GM12878 (cell line): ENCODE measurements around the gene ASB2. TPM values are rescaled to one million over a fixed set of nuclear protein-coding genes. Genes with fewer than 3 reads are reported as not detected.

Experiments
- ATAC-seq: fragments of 200-7000 bp; cut with Tn5 transposase; 3 replicates; pipeline ENCODE4 v1.9.1; 2020; ENCODE audit warnings: mild to moderate bottlenecking, moderate library complexity
- BruUV-seq: library from RNA; stranded (reverse); fragments of 400-500 nt; replicated peaks from 2 replicates; lab custom pipeline; 2021; lab: Mats Ljungman, UMichigan
- CTCF ChIA-PET: fragments of 300-600 bp; sonication (Branson Sonifier 250); formaldehyde crosslinking; extraction: SDS; loops from one replicate; lab custom pipeline; 2021; ENCODE audit warnings: inconsistent platforms; lab: Yijun Ruan, JAX
- POLR2A ChIA-PET: fragments of 350-600 bp; formaldehyde crosslinking; extraction: SDS; loops from one replicate; lab custom pipeline; 2021; ENCODE audit warnings: inconsistent platforms; lab: Charles Lee
- RAD21 ChIA-PET: fragments of 300-600 bp; sonication (Branson Sonifier 250); formaldehyde crosslinking; loops from one replicate; lab custom pipeline; 2023; ENCODE audit warnings: antibody characterized with exemption; ENCODE audit not compliant: unreplicated experiment; lab: Charles Lee
- SMC1A ChIA-PET: fragments of 300-600 bp; sonication (Branson Sonifier 250); formaldehyde crosslinking; loops from one replicate; lab custom pipeline; 2023; ENCODE audit not compliant: unreplicated experiment, uncharacterized antibody; lab: Charles Lee
- DNase-seq: peaks from one replicate; pipeline ENCODE4 v3.0.0-alpha.2; 2011; ENCODE audit warnings: low read depth, low spot score
- FAIRE-seq: peaks from 3 replicates; lab custom pipeline; 2011; peaks lifted over from hg19 to GRCh38; lab: Jason Lieb, UNC
- H2AFZ ChIP-seq: 2 replicates; pipeline ENCODE4 v1.6.0; 2011; ENCODE audit warnings: low read depth, low read length, control low read depth; ENCODE audit not compliant: control insufficient read depth
- H3K27ac ChIP-seq: 2 replicates; pipeline ENCODE4 v1.5.1; 2011; ENCODE audit warnings: control low read depth; ENCODE audit not compliant: control insufficient read depth, insufficient read depth
- H3K27me3 ChIP-seq, 2 experiments: replicated peaks in 1 of 2; 2 replicates each; pipeline versions ENCODE4 v1.6.0 to v1.6.1; 2011; ENCODE audit warnings: low read length in 1 of 2; ENCODE audit not compliant: control insufficient read depth in 2 of 2, insufficient read depth in 2 of 2
- H3K36me3 ChIP-seq, 2 experiments: 2 replicates each; pipeline ENCODE4 v1.5.1; 2011; ENCODE audit warnings: low read length in 1 of 2; ENCODE audit not compliant: control insufficient read depth in 2 of 2, insufficient read depth in 2 of 2
- H3K4me1 ChIP-seq: 2 replicates; pipeline ENCODE4 v1.6.1; 2011; ENCODE audit warnings: mild to moderate bottlenecking, low read length, moderate library complexity, mixed read lengths; ENCODE audit not compliant: control insufficient read depth, insufficient read depth
- H3K4me2 ChIP-seq: 2 replicates; pipeline ENCODE4 v1.6.0; 2011; ENCODE audit warnings: control low read depth; ENCODE audit not compliant: control insufficient read depth, insufficient read depth
- H3K4me3 ChIP-seq: fragments of 200-600 bp; sonication (generic); 2 replicates; pipeline ENCODE4 v1.5.1; 2016
- H3K79me2 ChIP-seq: 2 replicates; pipeline ENCODE4 v1.6.0; 2011; ENCODE audit warnings: low read length; ENCODE audit not compliant: control insufficient read depth, insufficient read depth
- H3K9ac ChIP-seq: 2 replicates; pipeline ENCODE4 v1.8.0; 2011; ENCODE audit warnings: low read length, control low read depth, mixed read lengths; ENCODE audit not compliant: control insufficient read depth, insufficient read depth
- H3K9me3 ChIP-seq: replicated peaks from 3 replicates; pipeline ENCODE4 v1.5.1; 2011; ENCODE audit warnings: mild to moderate bottlenecking, low read length; ENCODE audit not compliant: control insufficient read depth, insufficient read depth
- H4K20me1 ChIP-seq: 2 replicates; pipeline ENCODE4 v1.6.0; 2011; ENCODE audit not compliant: control insufficient read depth, insufficient read depth
- ATF3 ChIP-seq: IDR thresholded peaks from 2 replicates; pipeline ENCODE4 v1.6.1; 2011; ENCODE audit warnings: low read depth, mild to moderate bottlenecking, low read length, moderate library complexity, borderline replicate concordance; ENCODE audit errors: extremely low read depth
- ETV6 ChIP-seq, 2 experiments: fragments of 450-650 bp in 1 of 2; IDR thresholded peaks in 1 of 2; conservative IDR thresholded peaks in 1 of 2; 2 replicates each; pipeline ENCODE4 v1.6.1; 2014; ENCODE audit warnings: antibody characterized with exemption in 1 of 2, borderline replicate concordance in 1 of 2, low read depth in 1 of 2, mild to moderate bottlenecking in 1 of 2, moderate library complexity in 1 of 2
- RFX5 ChIP-seq: IDR thresholded peaks from 2 replicates; pipeline ENCODE4 v1.6.1; 2011; ENCODE audit warnings: low read depth, low read length, improper control_type of control experiment
- ZNF24 ChIP-seq: fragments of 450-650 bp; IDR thresholded peaks from 2 replicates; pipeline ENCODE4 v1.6.1; 2017; ENCODE audit warnings: antibody characterized with exemption, mild to moderate bottlenecking
- WGBS: methylation state at CpG from one replicate; pipeline ENCODE4 v1.1.6; 2016; ENCODE audit warnings: low lambda C conversion rate; ENCODE audit not compliant: insufficient replicate concordance, insufficient coverage; ENCODE audit errors: missing lambda C conversion rate; 5-methylcytosine and 5-hydroxymethylcytosine counted together
- in situ Hi-C: fragments of 300-500 bp; cut with MboI; formaldehyde crosslinking; loops from 9 replicates; pipeline ENCODE4 v1.14.3; 2018; ENCODE audit warnings: mixed read lengths
- intact Hi-C: fragments of 100-400 bp; cut with micrococcal nuclease; formaldehyde crosslinking; loops from one replicate; pipeline ENCODE4 v1.14.2; 2022; ENCODE audit not compliant: unreplicated experiment
- polyA plus RNA-seq, 11 experiments: library from polyadenylated mRNA; depleted of rRNA in 4 of 11; unstranded in 6 of 11; stranded (reverse) in 5 of 11; fragments of >200 nt; fragmentation: Nextera tagmentation in 4 of 11; fragmentation: Illumina TruSeq in 1 of 11; extraction: Ambion mirVana in 4 of 11; extraction: Trizol in 1 of 11; gene quantifications; 1 replicate in 1 of 11; 2 replicates in 10 of 11; pipeline versions ENCODE4 v1.2.1 to v1.2.3, GENCODE V29; 2011 to 2016; ENCODE audit warnings: inconsistent platforms in 2 of 11, missing spikeins in 2 of 11, low read depth in 1 of 11
- total RNA-seq, 4 experiments: library from RNA; depleted of rRNA in 3 of 4; stranded (reverse); fragments of >200 nt in 3 of 4; fragmentation: Illumina TruSeq in 1 of 4; extraction: Trizol in 1 of 4; gene quantifications; 2 replicates each; pipeline versions ENCODE4 v1.2.1 to v1.2.3, GENCODE V29; 2013 to 2021
- TF ChIP-seq, protein P1 (sequence below): fragments of 450-650 bp; IDR thresholded peaks from 2 replicates; pipeline ENCODE4 v1.6.1; 2017; ENCODE audit warnings: mild to moderate bottlenecking, low read depth, inconsistent platforms; ENCODE audit not compliant: poor library complexity, severe bottlenecking

Gene ASB2
- total and polyA plus RNA-seq, 10 of the 15 experiments (the other 5 are each of a cell fraction or from before 2014, with no cell fraction given), result 3.0 to 54.8 (median 33.5) TPM

DNA sequence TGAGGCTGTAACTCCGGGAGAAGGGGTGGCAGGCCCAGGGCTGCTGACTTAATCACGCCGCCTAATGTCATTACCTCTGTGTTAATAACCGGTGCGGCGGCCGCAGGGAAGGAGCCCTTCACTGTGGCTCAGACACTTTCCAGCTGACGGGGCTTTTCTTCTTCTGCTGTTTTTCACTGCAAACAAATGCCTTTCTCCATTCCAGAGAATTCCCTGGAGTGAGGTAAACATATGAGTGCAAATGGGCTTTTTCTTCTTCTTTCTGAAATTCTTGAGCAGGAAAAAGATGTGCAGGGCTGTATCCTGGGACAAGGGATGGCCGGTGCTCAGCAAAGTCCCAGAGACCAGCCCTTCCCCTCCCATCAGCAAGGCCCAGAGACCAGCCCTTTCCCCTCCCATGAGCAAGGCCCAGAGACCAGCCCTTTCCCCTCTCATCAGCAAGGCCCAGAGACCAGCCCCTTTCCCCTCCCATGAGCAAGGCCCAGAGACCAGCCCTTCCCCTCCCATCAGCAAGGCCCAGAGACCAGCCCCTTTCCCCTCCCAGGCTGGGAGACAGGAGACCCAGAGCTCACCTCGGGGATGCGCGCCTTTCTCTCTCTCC, 82.6 kb downstream of the ASB2 start:
- DNase-seq (no peak), FAIRE-seq (no peak), ATAC-seq (no peak)
- ChIA-PET SMC1A (no interaction called here), RAD21 (no interaction called here), CTCF (interaction anchor here (1.1 to 9.5 kb wide), 2 partner anchors 15 to 238 kb away, joined by 3 to 55 read pairs; no protein-coding TSS in a partner anchor), POLR2A (no interaction called here)
- Histone ChIP-seq H2AFZ (no peak overlapping the region), H4K20me1 (no peaks in the 10 kb centered on the region), H3K9me3 (no peaks in the 10 kb centered on the region), H3K4me3 (no peak overlapping the region), H3K27me3 (peaks cover 6 to 9% of the 10 kb centered on the region in 2 experiments), H3K4me2 (no peak overlapping the region), H3K9ac (no peak overlapping the region), H3K36me3 (no peaks in the 10 kb centered on the region), H3K27ac (no peak overlapping the region), H3K4me1 (no peaks in the 10 kb centered on the region), H3K79me2 (no peaks in the 10 kb centered on the region)
- BruUV-seq, result no TSS peak
- intact Hi-C loops (loop anchor here (1.0 to 5.0 kb wide), 2 partner anchors 161 to 238 kb away; no protein-coding TSS in a partner anchor), in situ Hi-C loops (no loop called here)
- no peak for TF ChIP-seq RFX5
- TF ChIP-seq ZNF24, result no peak
- TF ChIP-seq, protein P1, sequence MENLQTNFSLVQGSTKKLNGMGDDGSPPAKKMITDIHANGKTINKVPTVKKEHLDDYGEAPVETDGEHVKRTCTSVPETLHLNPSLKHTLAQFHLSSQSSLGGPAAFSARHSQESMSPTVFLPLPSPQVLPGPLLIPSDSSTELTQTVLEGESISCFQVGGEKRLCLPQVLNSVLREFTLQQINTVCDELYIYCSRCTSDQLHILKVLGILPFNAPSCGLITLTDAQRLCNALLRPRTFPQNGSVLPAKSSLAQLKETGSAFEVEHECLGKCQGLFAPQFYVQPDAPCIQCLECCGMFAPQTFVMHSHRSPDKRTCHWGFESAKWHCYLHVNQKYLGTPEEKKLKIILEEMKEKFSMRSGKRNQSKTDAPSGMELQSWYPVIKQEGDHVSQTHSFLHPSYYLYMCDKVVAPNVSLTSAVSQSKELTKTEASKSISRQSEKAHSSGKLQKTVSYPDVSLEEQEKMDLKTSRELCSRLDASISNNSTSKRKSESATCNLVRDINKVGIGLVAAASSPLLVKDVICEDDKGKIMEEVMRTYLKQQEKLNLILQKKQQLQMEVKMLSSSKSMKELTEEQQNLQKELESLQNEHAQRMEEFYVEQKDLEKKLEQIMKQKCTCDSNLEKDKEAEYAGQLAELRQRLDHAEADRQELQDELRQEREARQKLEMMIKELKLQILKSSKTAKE, result no peak
- TF ChIP-seq ATF3, result no peak
- no peak for TF ChIP-seq ETV6 (conservative IDR thresholded peaks at IDR 0.05 in 1 of 2, IDR thresholded peaks at IDR 0.05 in 1 of 2; ENCODE audit: borderline replicate concordance in 1 of 2, low read depth in 1 of 2)
- WGBS, result 70% methylated on average over 12 of the region's 12 CpGs
